Mesothelial cell of epicardium (in vitro differentiated cells): ENCODE data around the gene NSRP1. TPM values are rescaled to one million over a fixed set of nuclear protein-coding genes. Genes with fewer than 3 reads are reported as not detected.

Experiments
- DNase-seq, 2 experiments: peaks; one replicate each; pipeline ENCODE4 v3.0.0; 2021; ENCODE audit warnings: low spot score in 2 of 2; ENCODE audit not compliant: unreplicated experiment in 2 of 2
- H3K27ac Mint-ChIP-seq: 2 replicates; pipeline ENCODE4 v1.8.0; 2021; ENCODE audit warnings: mixed read lengths
- H3K27me3 Mint-ChIP-seq: 2 replicates; pipeline ENCODE4 v1.8.0; 2021; ENCODE audit warnings: low read depth, mixed read lengths
- H3K36me3 Mint-ChIP-seq: 2 replicates; pipeline ENCODE4 v1.8.0; 2021; ENCODE audit warnings: mixed read lengths
- H3K4me1 Mint-ChIP-seq: 2 replicates; pipeline ENCODE4 v1.8.0; 2021; ENCODE audit warnings: mixed read lengths
- H3K4me3 Mint-ChIP-seq: 2 replicates; pipeline ENCODE4 v1.8.0; 2021; ENCODE audit warnings: mild to moderate bottlenecking, moderate library complexity, mixed read lengths
- H3K9me3 Mint-ChIP-seq: 2 replicates; pipeline ENCODE4 v1.8.0; 2021; ENCODE audit warnings: mixed read lengths
- total RNA-seq: library from RNA; stranded (reverse); gene quantifications from 3 replicates; pipeline ENCODE4 v1.2.1, GENCODE V29; 2021
- TF ChIP-seq, protein P1 (sequence below): fragments of 200-600 bp; sonication (generic); IDR thresholded peaks from one replicate; pipeline ENCODE4 v1.5.0; 2021; ENCODE audit warnings: antibody characterized with exemption; ENCODE audit not compliant: unreplicated experiment

The NSRP1 gene
- total RNA-seq, 1 donor from 2014 or later: 32.7 TPM

DNA sequence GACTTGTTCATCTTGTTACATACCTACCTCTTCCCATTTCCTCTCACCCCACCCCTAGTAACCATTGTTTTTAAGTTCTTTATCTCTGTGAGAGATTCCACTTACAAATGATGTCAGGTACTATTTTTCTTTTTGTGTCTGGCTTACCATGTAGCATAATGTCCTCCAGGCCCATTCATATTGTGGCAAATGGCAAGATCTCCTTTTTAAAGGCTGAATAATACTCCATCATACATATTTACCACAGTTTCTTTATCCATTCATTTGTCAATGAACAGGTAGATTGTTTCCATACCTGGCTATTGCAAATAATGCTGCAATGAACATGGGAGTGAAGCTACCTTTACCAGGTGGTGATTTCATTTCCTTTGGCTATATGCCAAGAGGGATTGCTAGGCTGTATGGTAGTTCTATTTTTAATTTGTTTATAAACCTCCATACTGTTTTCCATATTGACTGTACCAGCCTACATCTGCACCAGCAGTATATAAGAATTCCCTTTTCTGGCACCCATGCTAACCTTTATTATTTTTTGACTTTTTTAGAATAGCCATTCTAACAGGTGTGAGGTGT, 53.9 kb downstream of the NSRP1 start:
- H3K36me3 Mint-ChIP-seq: peaks cover 18% of the 10 kb centered on the region

DNA sequence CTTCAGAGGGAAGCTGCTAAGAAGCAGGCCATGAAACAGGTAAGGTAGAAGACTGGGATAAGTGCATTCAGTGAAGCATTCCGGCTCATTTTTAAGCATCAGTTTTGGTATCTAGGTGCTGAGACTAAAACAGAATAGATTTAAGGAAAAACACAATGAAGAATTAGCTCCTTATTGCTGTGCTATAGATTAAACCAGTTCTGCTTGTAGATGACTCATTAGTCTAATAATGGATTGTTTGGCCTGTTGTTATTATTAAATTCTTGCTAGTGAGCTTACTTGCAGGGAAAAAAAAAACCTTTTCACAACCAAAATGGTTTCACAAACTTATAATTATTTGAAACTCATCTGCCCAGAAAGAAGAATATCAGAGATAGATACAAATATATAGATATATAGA, 55.9 kb downstream of the NSRP1 start:
- Mint-ChIP-seq H3K4me3 (no peak overlapping the region), H3K9me3 (no peaks in the 10 kb centered on the region), H3K36me3 (peaks cover 21% of the 10 kb centered on the region), H3K4me1 (no peaks in the 10 kb centered on the region), H3K27me3 (no peaks in the 10 kb centered on the region), H3K27ac (no peak overlapping the region)
- no peak for DNase-seq
- TF ChIP-seq, protein P1, sequence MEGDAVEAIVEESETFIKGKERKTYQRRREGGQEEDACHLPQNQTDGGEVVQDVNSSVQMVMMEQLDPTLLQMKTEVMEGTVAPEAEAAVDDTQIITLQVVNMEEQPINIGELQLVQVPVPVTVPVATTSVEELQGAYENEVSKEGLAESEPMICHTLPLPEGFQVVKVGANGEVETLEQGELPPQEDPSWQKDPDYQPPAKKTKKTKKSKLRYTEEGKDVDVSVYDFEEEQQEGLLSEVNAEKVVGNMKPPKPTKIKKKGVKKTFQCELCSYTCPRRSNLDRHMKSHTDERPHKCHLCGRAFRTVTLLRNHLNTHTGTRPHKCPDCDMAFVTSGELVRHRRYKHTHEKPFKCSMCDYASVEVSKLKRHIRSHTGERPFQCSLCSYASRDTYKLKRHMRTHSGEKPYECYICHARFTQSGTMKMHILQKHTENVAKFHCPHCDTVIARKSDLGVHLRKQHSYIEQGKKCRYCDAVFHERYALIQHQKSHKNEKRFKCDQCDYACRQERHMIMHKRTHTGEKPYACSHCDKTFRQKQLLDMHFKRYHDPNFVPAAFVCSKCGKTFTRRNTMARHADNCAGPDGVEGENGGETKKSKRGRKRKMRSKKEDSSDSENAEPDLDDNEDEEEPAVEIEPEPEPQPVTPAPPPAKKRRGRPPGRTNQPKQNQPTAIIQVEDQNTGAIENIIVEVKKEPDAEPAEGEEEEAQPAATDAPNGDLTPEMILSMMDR: no peak

More for the DNA sequence above, 53.9 kb downstream of the NSRP1 start:
- TF ChIP-seq, protein P1: no peak
- no peak for DNase-seq
- no peak overlapping the region for H3K4me3 Mint-ChIP-seq
- no peaks in the 10 kb centered on the region for H3K27me3 Mint-ChIP-seq
- no peaks in the 10 kb centered on the region for H3K4me1 Mint-ChIP-seq
- no peak overlapping the region for H3K27ac Mint-ChIP-seq
- H3K9me3 Mint-ChIP-seq: no peaks in the 10 kb centered on the region

DNA sequence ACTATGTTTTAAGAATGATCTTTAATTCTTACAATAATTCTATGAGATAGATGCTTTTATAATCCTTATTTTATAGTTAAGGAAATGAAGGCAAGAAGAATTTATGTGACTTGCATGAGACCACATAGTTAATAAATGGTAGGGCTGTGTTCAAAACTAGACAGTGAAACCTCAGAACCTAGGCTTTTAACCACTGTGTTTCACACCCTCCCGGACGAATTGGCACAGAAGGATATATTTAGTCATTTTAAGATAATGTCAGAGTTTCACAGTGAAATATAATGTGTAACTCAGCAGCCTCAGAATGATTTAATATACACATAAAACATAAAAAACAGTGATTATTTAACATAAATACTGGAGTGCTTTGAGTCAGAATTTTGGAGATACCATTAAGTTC, 57.0 kb downstream of the NSRP1 start:
- no peaks in the 10 kb centered on the region for H3K4me1 Mint-ChIP-seq
- H3K27ac Mint-ChIP-seq: no peak overlapping the region
- H3K36me3 Mint-ChIP-seq: peaks cover 21% of the 10 kb centered on the region
- TF ChIP-seq, protein P1: no peak
- H3K9me3 Mint-ChIP-seq: no peaks in the 10 kb centered on the region
- no peak overlapping the region for H3K4me3 Mint-ChIP-seq
- DNase-seq: no peak
- H3K27me3 Mint-ChIP-seq: no peaks in the 10 kb centered on the region

DNA sequence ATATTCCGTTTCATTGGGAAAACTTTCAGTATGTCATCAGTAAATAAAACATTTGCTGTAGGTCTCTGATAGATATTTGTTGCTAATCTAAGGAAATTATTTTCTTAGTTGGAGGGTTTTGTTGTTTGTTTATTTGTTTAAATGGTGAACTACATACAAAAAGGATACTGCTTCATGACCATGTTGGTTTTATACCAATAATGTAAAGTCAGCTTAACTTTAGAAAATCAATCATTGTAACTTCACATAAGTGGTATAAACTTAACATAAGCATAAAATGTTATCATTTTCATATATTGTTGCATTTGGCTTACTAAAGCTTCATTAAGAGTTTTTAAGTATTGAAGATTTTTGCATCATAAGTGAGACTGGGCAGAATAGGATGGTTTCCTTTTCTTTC, 57.9 kb downstream of the NSRP1 start:
- Mint-ChIP-seq H3K27ac (no peak overlapping the region), H3K9me3 (no peaks in the 10 kb centered on the region), H3K36me3 (peaks cover 24% of the 10 kb centered on the region), H3K27me3 (no peaks in the 10 kb centered on the region), H3K4me3 (no peak overlapping the region), H3K4me1 (no peaks in the 10 kb centered on the region)
- DNase-seq: no peak
- TF ChIP-seq, protein P1: no peak

DNA sequence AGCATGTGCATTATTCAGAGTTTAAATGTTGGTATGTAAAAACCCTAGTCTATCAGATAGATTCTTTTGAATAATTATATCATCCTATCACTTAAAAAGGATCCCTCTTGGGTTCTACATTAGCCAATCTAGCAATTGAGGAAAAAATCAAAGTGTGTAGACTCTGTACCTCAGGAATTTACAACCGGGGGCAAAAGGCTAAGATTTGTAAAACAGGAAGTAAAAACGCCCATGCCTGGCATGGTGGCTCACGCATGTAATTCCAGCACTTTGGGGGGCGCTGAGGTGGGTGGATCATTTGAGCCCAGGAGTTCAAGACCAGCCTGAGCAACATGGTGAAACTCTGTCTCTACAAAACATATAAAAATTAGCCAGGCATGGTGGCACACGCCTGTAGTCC, 60.2 kb downstream of the NSRP1 start:
- Mint-ChIP-seq H3K27ac (no peak overlapping the region), H3K9me3 (no peaks in the 10 kb centered on the region), H3K27me3 (no peaks in the 10 kb centered on the region), H3K36me3 (peaks cover 29% of the 10 kb centered on the region), H3K4me1 (no peaks in the 10 kb centered on the region), H3K4me3 (no peak overlapping the region)
- TF ChIP-seq, protein P1: no peak
- no peak for DNase-seq

DNA sequence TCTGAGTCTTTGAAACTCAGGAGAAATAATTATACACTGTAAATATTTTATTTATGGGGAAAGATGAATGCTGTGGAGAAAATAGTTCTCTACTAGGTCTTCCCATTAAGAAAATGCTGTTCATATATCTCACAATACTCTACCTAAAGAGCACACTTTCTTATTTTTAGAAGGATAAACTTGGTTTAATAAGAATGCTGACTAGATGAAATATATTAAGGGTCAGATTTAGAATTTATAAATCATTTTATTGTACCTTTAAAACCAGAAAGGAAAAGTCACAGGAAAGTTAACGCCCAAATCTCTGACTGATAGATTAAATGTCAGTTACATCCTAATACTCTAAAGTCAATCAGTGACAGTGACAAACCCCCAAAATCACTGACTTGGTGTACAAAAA, 70.1 kb downstream of the NSRP1 start:
- H3K36me3 Mint-ChIP-seq: peaks cover 37% of the 10 kb centered on the region
- no peaks in the 10 kb centered on the region for H3K9me3 Mint-ChIP-seq
- no peaks in the 10 kb centered on the region for H3K27me3 Mint-ChIP-seq
- TF ChIP-seq, protein P1: no peak
- no peak overlapping the region for H3K27ac Mint-ChIP-seq
- H3K4me3 Mint-ChIP-seq: no peak overlapping the region
- no peak for DNase-seq
- no peaks in the 10 kb centered on the region for H3K4me1 Mint-ChIP-seq
